Left colon (tissue), 2 donors: Measurements from ENCODE around the gene UBE2M. TPM values are rescaled to one million over a fixed set of nuclear protein-coding genes. Genes with fewer than 3 reads are reported as not detected.

ENCODE experiments used
- microRNA-seq, 2 donors: library from miRNA; unstranded; fragments of <30 nt; microRNA quantifications; one replicate each; pipeline versions ENCODE4 v1.1.0 to v1.2.0, GENCODE V29; 2020
- total RNA-seq, 2 donors: library from RNA; stranded (reverse); fragmentation: NEBNext Ultra II Directional; extraction: Animal tissue kit (Norgen Biotek cat#: 25700); gene quantifications; one replicate each; pipeline ENCODE4 v1.2.1, GENCODE V29; 2021
- donor health status: DM: no; HTN: no; CAD: no.
- donor health status: DM: yes; HTN: yes; CAD: no.

Gene UBE2M
- total RNA-seq, 2 donors from 2014 or later: 55.8 to 70.4 TPM

Small RNA genes lying within 50 kb of the gene (microRNA-seq; reads per million reads assigned to microRNA genes)
- gene MIR6807: 1.4 to 1.6 reads per million in 2 donors

Other genes with a start within 250 kb of the UBE2M start
- 1 to 10 TPM; 2.6 to 2.8 TPM for gene ZSCAN22, start 231.6 kb downstream of the UBE2M start, total RNA-seq
- gene A1BG, start 205.1 kb downstream of the UBE2M start, total RNA-seq: 1 to 10 TPM; 2.1 to 2.5 TPM
- gene ZNF497, start 195.9 kb downstream of the UBE2M start, total RNA-seq: 1 to 10 TPM in 1 of 2 donors, under 1 TPM in 1; 0.73 to 1.6 TPM
- gene ZNF837, start 177.6 kb downstream of the UBE2M start, total RNA-seq: 1 to 10 TPM; 2.4 to 2.5 TPM
- 100 to 1,000 TPM; 600 to 683 TPM for gene RPS5, start 171.3 kb downstream of the UBE2M start, total RNA-seq
- not detected for gene RNF225, start 163.0 kb downstream of the UBE2M start, total RNA-seq
- 1 to 10 TPM; 7.8 to 7.9 TPM for gene ZNF584, start 150.0 kb downstream of the UBE2M start, total RNA-seq
- gene ZNF132, start 118.5 kb downstream of the UBE2M start, total RNA-seq: 1 to 10 TPM; 3.0 to 4.6 TPM
- gene ZNF324B, start 107.0 kb downstream of the UBE2M start, total RNA-seq: 1 to 10 TPM; 4.7 to 5.1 TPM
- gene ZNF324, start 91.5 kb downstream of the UBE2M start, total RNA-seq: 10 to 100 TPM; 11.6 to 14.0 TPM
- 10 to 100 TPM in 1 of 2 donors, 1 to 10 TPM in 1; 10.0 to 11.2 TPM for gene ZNF446, start 82.3 kb downstream of the UBE2M start, total RNA-seq
- 1 to 10 TPM; 2.8 to 4.6 TPM for gene SLC27A5, start 46.6 kb downstream of the UBE2M start, total RNA-seq
- gene ZBTB45, start 38.8 kb downstream of the UBE2M start, total RNA-seq: 10 to 100 TPM; 13.7 to 14.3 TPM
- gene TRIM28, start 14.5 kb downstream of the UBE2M start, total RNA-seq: 100 to 1,000 TPM; 171 to 184 TPM
- gene CHMP2A, start 3.5 kb downstream of the UBE2M start, total RNA-seq: 100 to 1,000 TPM; 204 to 215 TPM
- 10 to 100 TPM; 22.8 to 28.9 TPM for gene MZF1, start 14.7 kb upstream of the UBE2M start, total RNA-seq